ENCODE data around the gene RFX8.

The RFX8 gene

GRCh38 chr2:101348883-101349282, 126.0 kb downstream of the RFX8 start:
- DNase-seq (ENCODE audit: low spot score): no peak
